Ishikawa (cell line): Measurements from ENCODE around the gene KDM3A.

Experiments
- TAF1 ChIP-seq: IDR thresholded peaks from 2 replicates; pipeline ENCODE4 v1.6.1; 2012; ENCODE audit warnings: low read depth, mild to moderate bottlenecking
- TCF12 ChIP-seq: IDR thresholded peaks from 2 replicates; pipeline ENCODE4 v1.6.1; 2012; ENCODE audit warnings: low read depth
- ZBTB7A ChIP-seq: IDR thresholded peaks from 2 replicates; pipeline ENCODE4 v1.6.1; 2012; ENCODE audit warnings: low read depth

GRCh38 chr2:86500325-86501083 is 59.3 kb downstream of the KDM3A start:
- TF ChIP-seq TCF12 (no peak), TAF1 (no peak), ZBTB7A (no peak)
